ENCODE data around the gene TMEM229B. TPM values are rescaled to one million over a fixed set of nuclear protein-coding genes. Genes with fewer than 3 reads are reported as not detected.

Gene TMEM229B
- total RNA-seq, 1 donor from 2014 or later, result 3.7 TPM

GRCh38 chr14:67513631-67514108, 25.1 kb upstream of the TMEM229B start:
- intact Hi-C loops (cut with micrococcal nuclease), result no loop called here
- H3K27ac Mint-ChIP-seq, result peak overlapping the region; percentile 71
- no peak for TF ChIP-seq CTCF (IDR thresholded peaks at IDR 0.05)
- DNase-seq (no peak), ATAC-seq (ENCODE audit: low read depth) (no peak)
- ChIA-PET CTCF (interaction anchor here (1.3 to 3.1 kb wide), 6 partner anchors 25 to 153 kb away, joined by 3 to 13 read pairs (median 7); partner anchors contain the start of gene TMEM229B), POLR2A (interaction anchor here (0.6 to 2.9 kb wide), 5 partner anchors 20 to 1912 kb away, joined by 4 to 15 read pairs (median 7); partner anchors contain the start of gene TMEM229B)
- no peaks in the 10 kb centered on the region for H3K9me3 Mint-ChIP-seq
- no peaks in the 10 kb centered on the region for H3K36me3 Mint-ChIP-seq (ENCODE audit: low read depth)
- peak overlapping the region; percentile 88 for H3K4me3 Mint-ChIP-seq
- H3K4me1 Mint-ChIP-seq, result peaks cover 46% of the 10 kb centered on the region
- H3K27me3 Mint-ChIP-seq, result no peaks in the 10 kb centered on the region

DNA sequence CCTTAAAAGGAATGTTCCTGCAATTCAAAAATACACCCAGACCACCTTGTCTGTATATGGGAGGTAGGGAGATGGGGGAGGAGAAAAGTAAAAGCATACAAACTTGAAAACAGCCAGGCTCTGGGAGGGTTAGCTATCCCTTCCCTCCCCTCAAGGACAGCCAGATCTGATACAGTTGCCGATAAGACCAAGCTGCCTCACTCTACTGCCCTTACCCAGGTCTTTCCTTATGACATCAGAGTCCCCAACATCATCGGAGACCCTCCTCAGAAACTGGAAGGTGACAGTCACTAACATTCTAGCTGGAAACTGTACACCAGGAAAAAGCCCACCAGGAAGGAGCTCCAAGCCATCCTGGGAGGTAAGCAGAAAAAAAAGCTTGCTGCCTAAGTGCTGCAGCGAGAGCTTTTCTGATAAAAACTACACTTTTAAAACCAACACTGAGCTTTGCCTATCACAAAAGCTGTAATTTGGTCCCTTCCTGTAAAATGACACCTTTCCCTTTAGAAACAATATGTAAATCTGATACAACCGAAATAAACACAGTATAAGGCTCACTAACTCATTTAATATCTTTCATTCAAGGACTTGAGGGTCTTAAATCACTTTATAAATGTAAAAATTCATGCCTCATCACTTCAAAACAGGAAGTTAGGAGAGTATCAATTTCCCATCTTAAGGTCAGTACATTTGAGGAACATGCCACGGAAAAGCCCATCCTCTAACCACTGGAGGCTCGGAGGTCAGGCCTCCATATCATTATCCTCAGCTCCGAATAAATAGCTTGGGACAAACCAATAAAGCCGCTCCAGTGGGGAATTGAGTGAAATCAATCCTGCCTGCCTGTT, 24.2 kb upstream of the TMEM229B start:
- Mint-ChIP-seq H3K9me3 (no peaks in the 10 kb centered on the region), H3K4me3 (peak overlapping the region; percentile 11), H3K27ac (peak overlapping the region; percentile 71), H3K4me1 (peaks cover 46% of the 10 kb centered on the region), H3K36me3 (ENCODE audit: low read depth) (no peaks in the 10 kb centered on the region), H3K27me3 (no peaks in the 10 kb centered on the region)
- ATAC-seq (ENCODE audit: low read depth) (no peak), DNase-seq (no peak)
- ChIA-PET CTCF (interaction anchor here (0.8 to 3.1 kb wide), 9 partner anchors 13 to 154 kb away, joined by 3 to 13 read pairs (median 4); partner anchors contain the start of gene TMEM229B), POLR2A (interaction anchor here (1.5 to 2.9 kb wide), 3 partner anchors 19 to 58 kb away, joined by 4 to 15 read pairs (median 9); partner anchors contain the start of gene TMEM229B)
- TF ChIP-seq CTCF (IDR thresholded peaks at IDR 0.05), result no peak
- intact Hi-C loops (cut with micrococcal nuclease), result no loop called here

DNA sequence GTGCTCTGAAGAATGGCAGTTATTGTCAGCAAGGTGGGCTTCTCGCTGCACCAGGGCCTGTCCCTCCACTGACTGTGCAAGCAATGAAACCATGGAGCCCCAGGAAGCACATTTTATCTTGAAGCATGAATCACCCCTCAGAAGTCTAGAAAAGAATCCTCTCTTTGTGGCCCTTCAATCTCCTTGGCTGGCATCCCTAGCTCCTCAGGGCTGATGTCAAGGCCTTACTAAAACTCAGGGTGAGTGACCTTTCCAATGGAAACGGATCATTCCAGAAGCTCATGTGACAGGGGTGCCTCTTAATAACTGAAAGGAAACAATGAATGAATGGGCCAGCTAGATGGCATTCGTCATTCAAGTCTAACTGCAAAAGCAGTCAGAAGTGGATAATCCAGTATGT, 22.3 kb upstream of the TMEM229B start:
- intact Hi-C loops (cut with micrococcal nuclease), result loop anchor here (1.0 kb wide), 1 partner anchor 8 kb away; no protein-coding TSS in a partner anchor
- Mint-ChIP-seq H3K27ac (no peak overlapping the region), H3K4me1 (peaks cover 32% of the 10 kb centered on the region), H3K4me3 (no peak overlapping the region), H3K9me3 (no peaks in the 10 kb centered on the region), H3K27me3 (no peaks in the 10 kb centered on the region), H3K36me3 (ENCODE audit: low read depth) (no peaks in the 10 kb centered on the region)
- DNase-seq, result no peak
- CTCF ChIA-PET, result interaction anchor here (1.4 to 1.8 kb wide), 3 partner anchors 15 to 61 kb away, joined by 5 read pairs; no protein-coding TSS in a partner anchor
- no peak for ATAC-seq (ENCODE audit: low read depth)
- POLR2A ChIA-PET, result interaction anchor here (0.6 to 1.4 kb wide), 2 partner anchors 18 to 57 kb away, joined by 3 read pairs; no protein-coding TSS in a partner anchor
- no peak for TF ChIP-seq CTCF (IDR thresholded peaks at IDR 0.05)

GRCh38 chr14:67510121-67510520, 21.6 kb upstream of the TMEM229B start:
- POLR2A ChIA-PET, result interaction anchor here (1.0 to 3.0 kb wide), 2 partner anchors 17 to 22 kb away, joined by 3 to 8 read pairs; partner anchors contain the start of gene TMEM229B
- intact Hi-C loops (cut with micrococcal nuclease), result loop anchor here (1.0 kb wide), 1 partner anchor 9 kb away; no protein-coding TSS in a partner anchor
- Mint-ChIP-seq H3K4me1 (peaks cover 29% of the 10 kb centered on the region), H3K9me3 (no peaks in the 10 kb centered on the region), H3K27me3 (no peaks in the 10 kb centered on the region), H3K36me3 (ENCODE audit: low read depth) (peaks cover 4% of the 10 kb centered on the region), H3K4me3 (no peak overlapping the region), H3K27ac (no peak overlapping the region)
- DNase-seq (no peak), ATAC-seq (ENCODE audit: low read depth) (no peak)
- CTCF ChIA-PET, result interaction anchor here (1.4 to 1.8 kb wide), 3 partner anchors 15 to 61 kb away, joined by 5 read pairs; no protein-coding TSS in a partner anchor
- no peak for TF ChIP-seq CTCF (IDR thresholded peaks at IDR 0.05)

GRCh38 chr14:67508956-67509355, 20.4 kb upstream of the TMEM229B start:
- CTCF ChIA-PET, result no interaction called here
- H3K27me3 Mint-ChIP-seq, result no peaks in the 10 kb centered on the region
- no peaks in the 10 kb centered on the region for H3K9me3 Mint-ChIP-seq
- H3K4me1 Mint-ChIP-seq, result peaks cover 22% of the 10 kb centered on the region
- DNase-seq (no peak), ATAC-seq (ENCODE audit: low read depth) (no peak)
- TF ChIP-seq CTCF (IDR thresholded peaks at IDR 0.05), result no peak
- intact Hi-C loops (cut with micrococcal nuclease), result no loop called here
- POLR2A ChIA-PET, result interaction anchor here (1.0 to 3.0 kb wide), 2 partner anchors 16 to 21 kb away, joined by 3 to 8 read pairs; partner anchors contain the start of gene TMEM229B
- H3K36me3 Mint-ChIP-seq (ENCODE audit: low read depth), result peaks cover 6% of the 10 kb centered on the region
- H3K27ac Mint-ChIP-seq, result no peak overlapping the region
- no peak overlapping the region for H3K4me3 Mint-ChIP-seq

Measured in activated B cell treated with CpG ODN at 0.5 μM for 24 hours (primary cell).